ENCODE data around the gene LY6G5B.

DNA sequence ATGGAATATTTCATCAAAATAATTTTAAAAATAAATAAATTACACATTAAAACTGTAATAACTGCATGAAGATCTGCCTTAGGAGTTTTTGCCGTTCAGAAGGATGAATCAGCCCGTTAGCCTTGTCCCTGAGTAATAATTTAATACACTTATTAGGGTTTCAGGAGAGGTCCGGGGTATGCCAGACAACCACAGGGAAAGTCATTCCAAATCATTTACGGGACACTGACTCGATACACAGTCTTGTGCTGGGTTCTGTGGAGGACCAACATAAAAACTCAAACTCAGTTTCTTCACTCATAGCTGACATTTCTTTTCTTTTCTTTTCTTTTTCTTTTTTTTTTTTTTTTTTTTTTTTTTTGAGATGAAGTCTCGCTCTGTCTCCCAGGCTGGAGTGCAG, 36.2 kb downstream of the LY6G5B start:
- TF ChIP-seq, protein P1, sequence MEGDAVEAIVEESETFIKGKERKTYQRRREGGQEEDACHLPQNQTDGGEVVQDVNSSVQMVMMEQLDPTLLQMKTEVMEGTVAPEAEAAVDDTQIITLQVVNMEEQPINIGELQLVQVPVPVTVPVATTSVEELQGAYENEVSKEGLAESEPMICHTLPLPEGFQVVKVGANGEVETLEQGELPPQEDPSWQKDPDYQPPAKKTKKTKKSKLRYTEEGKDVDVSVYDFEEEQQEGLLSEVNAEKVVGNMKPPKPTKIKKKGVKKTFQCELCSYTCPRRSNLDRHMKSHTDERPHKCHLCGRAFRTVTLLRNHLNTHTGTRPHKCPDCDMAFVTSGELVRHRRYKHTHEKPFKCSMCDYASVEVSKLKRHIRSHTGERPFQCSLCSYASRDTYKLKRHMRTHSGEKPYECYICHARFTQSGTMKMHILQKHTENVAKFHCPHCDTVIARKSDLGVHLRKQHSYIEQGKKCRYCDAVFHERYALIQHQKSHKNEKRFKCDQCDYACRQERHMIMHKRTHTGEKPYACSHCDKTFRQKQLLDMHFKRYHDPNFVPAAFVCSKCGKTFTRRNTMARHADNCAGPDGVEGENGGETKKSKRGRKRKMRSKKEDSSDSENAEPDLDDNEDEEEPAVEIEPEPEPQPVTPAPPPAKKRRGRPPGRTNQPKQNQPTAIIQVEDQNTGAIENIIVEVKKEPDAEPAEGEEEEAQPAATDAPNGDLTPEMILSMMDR (IDR thresholded peaks at IDR 0.05), result no peak
- no peak for TF ChIP-seq POLR2A (IDR thresholded peaks at IDR 0.05)
- no peak for TF ChIP-seq POLR2AphosphoS5 (IDR thresholded peaks at IDR 0.05)
